Caco-2 (cell line): Measurements from ENCODE around the gene NRN1L. TPM values are rescaled to one million over a fixed set of nuclear protein-coding genes. Genes with fewer than 3 reads are reported as not detected.
A peak's percentile ranks its signal among the peaks of the same experiment; 100 is the strongest.

Source experiments
- BruUV-seq: library from RNA; stranded (reverse); fragments of 400-500 nt; replicated peaks from 2 replicates; lab custom pipeline; 2021; lab: Mats Ljungman, UMichigan
- CTCF ChIA-PET: fragments of 300-600 bp; sonication (Branson Sonifier 250); formaldehyde crosslinking; loops from one replicate; lab custom pipeline; 2022; ENCODE audit warnings: antibody characterized with exemption; lab: Charles Lee
- POLR2A ChIA-PET: fragments of 300-600 bp; sonication (Branson Sonifier 250); formaldehyde crosslinking; loops from one replicate; lab custom pipeline; 2022; ENCODE audit warnings: antibody characterized with exemption; lab: Charles Lee
- DNase-seq, 2 experiments: peaks; one replicate each; pipeline versions ENCODE4 v3.0.0 to v3.0.0-alpha.2; 2020 to 2022
- H3K27me3 ChIP-seq: replicated peaks from 2 replicates; pipeline ENCODE4 v1.6.0; 2011; ENCODE audit warnings: low read length; ENCODE audit not compliant: control insufficient read depth, insufficient read depth
- H3K36me3 ChIP-seq: 2 replicates; pipeline ENCODE4 v1.5.1; 2011; ENCODE audit warnings: low read length; ENCODE audit not compliant: control insufficient read depth, insufficient read depth
- H3K4me1 ChIP-seq: fragments of 250-450 bp; sonication (Bioruptor Pico); 2 replicates; pipeline ENCODE4 v1.5.1; 2020; ENCODE audit warnings: mild to moderate bottlenecking
- H3K4me3 ChIP-seq: 2 replicates; pipeline ENCODE4 v1.5.1; 2011; ENCODE audit warnings: low read depth, mild to moderate bottlenecking, control low read depth, low read length
- H3K9me3 ChIP-seq: fragments of 250-450 bp; sonication (Bioruptor Pico); 2 replicates; pipeline ENCODE4 v1.5.1; 2020; ENCODE audit warnings: mild to moderate bottlenecking, moderate library complexity
- H3K27ac Mint-ChIP-seq: one replicate; pipeline ENCODE4 v1.8.0; 2022; ENCODE audit warnings: mixed read lengths; ENCODE audit not compliant: unreplicated experiment
- H3K27me3 Mint-ChIP-seq: one replicate; pipeline ENCODE4 v1.8.0; 2022; ENCODE audit warnings: mixed read lengths; ENCODE audit not compliant: insufficient read depth, unreplicated experiment
- H3K36me3 Mint-ChIP-seq: one replicate; pipeline ENCODE4 v1.8.0; 2022; ENCODE audit warnings: mild to moderate bottlenecking, mixed read lengths; ENCODE audit not compliant: insufficient read depth, unreplicated experiment
- H3K4me1 Mint-ChIP-seq: one replicate; pipeline ENCODE4 v1.8.0; 2022; ENCODE audit warnings: low read depth, mixed read lengths; ENCODE audit not compliant: unreplicated experiment
- H3K4me3 Mint-ChIP-seq: one replicate; pipeline ENCODE4 v1.8.0; 2022; ENCODE audit warnings: mild to moderate bottlenecking, moderate library complexity, mixed read lengths; ENCODE audit not compliant: unreplicated experiment
- H3K9me3 Mint-ChIP-seq: one replicate; pipeline ENCODE4 v1.8.0; 2022; ENCODE audit warnings: mixed read lengths; ENCODE audit not compliant: unreplicated experiment
- CTCF ChIP-seq, 2 experiments: fragments of 200-600 bp in 1 of 2; IDR thresholded peaks; 1 replicate in 1 of 2; 2 replicates in 1 of 2; pipeline versions ENCODE4 v1.5.1 to v1.8.0; 2011 to 2022; ENCODE audit warnings: antibody characterized with exemption in 1 of 2, control low read depth in 1 of 2, inconsistent platforms in 1 of 2, low read depth in 1 of 2, low read length in 1 of 2, mild to moderate bottlenecking in 1 of 2, moderate library complexity in 1 of 2; ENCODE audit not compliant: insufficient read depth in 1 of 2, severe bottlenecking in 1 of 2, unreplicated experiment in 1 of 2
- intact Hi-C: fragments of 100-400 bp; cut with micrococcal nuclease; formaldehyde crosslinking; loops from one replicate; pipeline ENCODE4 v1.10.0; 2022; ENCODE audit not compliant: unreplicated experiment
- total RNA-seq: library from RNA; stranded (reverse); gene quantifications from 2 replicates; pipeline ENCODE4 v1.2.3, GENCODE V29; 2022

NRN1L gene
- total RNA-seq, 1 experiment from 2014 or later = 0.93 TPM

- H3K4me3 ChIP-seq = no peak overlapping the region
- H3K9me3 Mint-ChIP-seq = no peaks in the 10 kb centered on the region
- H3K27me3 ChIP-seq = no peaks in the 10 kb centered on the region
- peaks cover 21% of the 10 kb centered on the region for H3K4me1 ChIP-seq
- peaks cover 31% of the 10 kb centered on the region for H3K4me1 Mint-ChIP-seq
- no TSS peak for BruUV-seq
- intact Hi-C loops = no loop called here
- peaks cover 2% of the 10 kb centered on the region; the same call in 1 of the 2 replicates for H3K36me3 ChIP-seq
- no peak overlapping the region for H3K27ac Mint-ChIP-seq
- TF ChIP-seq CTCF (IDR thresholded peaks at IDR 0.05; ENCODE audit: insufficient read depth in 1 of 2, low read depth in 1 of 2, low read length in 1 of 2, severe bottlenecking in 1 of 2, unreplicated experiment in 1 of 2) = no peak
- peaks cover 63% of the 10 kb centered on the region for H3K36me3 Mint-ChIP-seq
- CTCF ChIA-PET = interaction anchor here (0.6 to 1.1 kb wide), 8 partner anchors 14 to 365 kb away, joined by 3 to 13 read pairs (median 6); no protein-coding TSS in a partner anchor
- H3K4me3 Mint-ChIP-seq = no peak overlapping the region
- DNase-seq = no peak
- POLR2A ChIA-PET = interaction anchor here (0.6 kb wide), 1 partner anchor 49 kb away, joined by 5 read pairs; the partner anchor contains the start of gene TSNAXIP1
- no peaks in the 10 kb centered on the region for H3K27me3 Mint-ChIP-seq
- no peaks in the 10 kb centered on the region for H3K9me3 ChIP-seq
These were observed 28.9 kb upstream of the NRN1L start for GRCh38 chr16:67855789-67856188.

- H3K4me3 Mint-ChIP-seq = peak overlapping the region; percentile 22
- ChIA-PET POLR2A (interaction anchor here (0.6 kb wide), 1 partner anchor 11 kb away, joined by 3 read pairs; the partner anchor contains the start of gene NUTF2), CTCF (interaction anchor here (0.6 to 2.1 kb wide), 3 partner anchors 8 to 41 kb away, joined by 3 to 10 read pairs (median 3); no protein-coding TSS in a partner anchor)
- H3K27ac Mint-ChIP-seq = peak overlapping the region; percentile 90
- H3K36me3 Mint-ChIP-seq = peaks cover 72% of the 10 kb centered on the region
- intact Hi-C loops = loop anchor here (1.0 kb wide), 1 partner anchor 11 kb away; the partner anchor contains the start of gene NUTF2
- no peak overlapping the region for H3K4me3 ChIP-seq
- no peak for TF ChIP-seq CTCF (IDR thresholded peaks at IDR 0.05; ENCODE audit: insufficient read depth in 1 of 2, low read depth in 1 of 2, low read length in 1 of 2, severe bottlenecking in 1 of 2, unreplicated experiment in 1 of 2)
- H3K27me3 ChIP-seq = no peaks in the 10 kb centered on the region
- no peaks in the 10 kb centered on the region for H3K9me3 ChIP-seq
- DNase-seq = no peak
- H3K4me1 ChIP-seq = peaks cover 21% of the 10 kb centered on the region
- no peaks in the 10 kb centered on the region for H3K27me3 Mint-ChIP-seq
- peaks cover 2% of the 10 kb centered on the region; the same call in 1 of the 2 replicates for H3K36me3 ChIP-seq
- no TSS peak for BruUV-seq
- H3K9me3 Mint-ChIP-seq = no peaks in the 10 kb centered on the region
- H3K4me1 Mint-ChIP-seq = peaks cover 31% of the 10 kb centered on the region
These were observed 27.6 kb upstream of the NRN1L start for GRCh38 chr16:67856927-67857546.

- Mint-ChIP-seq H3K9me3 (no peaks in the 10 kb centered on the region), H3K27me3 (no peaks in the 10 kb centered on the region), H3K4me3 (peak overlapping the region; percentile 22), H3K4me1 (peaks cover 31% of the 10 kb centered on the region), H3K27ac (peak overlapping the region; percentile 90), H3K36me3 (peaks cover 79% of the 10 kb centered on the region)
- Histone ChIP-seq H3K27me3 (no peaks in the 10 kb centered on the region), H3K4me3 (no peak overlapping the region), H3K36me3 (peaks cover 2% of the 10 kb centered on the region; the same call in 1 of the 2 replicates), H3K4me1 (peaks cover 21% of the 10 kb centered on the region), H3K9me3 (no peaks in the 10 kb centered on the region)
- no peak for TF ChIP-seq CTCF (IDR thresholded peaks at IDR 0.05; ENCODE audit: insufficient read depth in 1 of 2, low read depth in 1 of 2, low read length in 1 of 2, severe bottlenecking in 1 of 2, unreplicated experiment in 1 of 2)
- no TSS peak for BruUV-seq
- ChIA-PET CTCF (interaction anchor here (0.8 to 2.1 kb wide), 2 partner anchors 12 to 42 kb away, joined by 3 to 10 read pairs; no protein-coding TSS in a partner anchor), POLR2A (interaction anchor here (0.6 to 1.0 kb wide), 3 partner anchors 11 to 24 kb away, joined by 3 to 4 read pairs (median 3); partner anchors contain the start of gene NUTF2)
- DNase-seq = peak; percentile 86 to 91
- intact Hi-C loops = loop anchor here (1.0 kb wide), 1 partner anchor 11 kb away; the partner anchor contains the start of gene NUTF2
These were observed 27.0 kb upstream of the NRN1L start for GRCh38 chr16:67857547-67858233.
